ENCODE measurements around the gene BABAM1. TPM values are rescaled to one million over a fixed set of nuclear protein-coding genes. Genes with fewer than 3 reads are reported as not detected.

Gene BABAM1
- total and polyA plus RNA-seq, 9 of the 15 experiments (the other 6 are each of a cell fraction or from before 2014, with no cell fraction given) = 14.7 to 160 (median 113) TPM

DNA sequence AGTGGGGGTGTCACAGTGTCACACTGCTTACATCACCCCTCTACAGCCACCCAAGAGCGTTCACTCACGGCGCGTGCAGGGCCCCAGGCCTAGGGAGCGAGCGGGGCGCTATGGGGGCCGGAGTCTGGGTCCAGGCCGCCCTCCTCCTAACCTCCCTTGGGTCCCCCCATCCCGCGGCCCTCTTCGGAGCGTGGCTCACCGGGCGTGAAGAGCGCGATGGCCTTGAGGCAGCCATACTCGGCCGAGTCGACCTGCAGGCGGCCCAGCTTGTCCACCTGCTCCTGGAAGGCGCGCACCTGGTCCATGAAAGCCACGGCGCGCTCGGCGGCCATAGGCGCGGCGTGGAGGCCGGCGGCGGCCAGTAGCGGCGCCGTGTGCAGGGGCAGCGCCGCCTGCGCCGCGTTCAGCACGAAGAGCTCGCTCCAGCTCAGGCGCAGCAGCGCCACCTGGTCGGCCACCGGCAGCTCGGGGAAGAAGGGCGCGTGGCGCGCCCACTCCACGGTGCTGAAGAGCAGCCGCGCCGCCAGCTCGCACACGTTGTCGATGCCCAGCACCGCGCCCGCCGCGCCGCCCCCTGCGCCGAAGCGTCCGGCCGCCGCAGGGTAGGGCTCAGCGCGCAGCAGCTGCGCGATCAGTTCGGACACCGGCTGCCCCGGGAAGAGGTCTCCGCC, 31.8 kb upstream of the BABAM1 start (continued):
- TF ChIP-seq POLR3G (IDR thresholded peaks at IDR 0.05; ENCODE audit: extremely low read depth, insufficient read length, insufficient replicate concordance) (no peak), CC2D1A (IDR thresholded peaks at IDR 0.05) (no peak), SAP30 (IDR thresholded peaks at IDR 0.05; ENCODE audit: borderline replicate concordance, insufficient read depth, low read depth, low read length, poor library complexity, severe bottlenecking) (peak; percentile 64), ZNF124 (CRISPR knock-in tag; IDR thresholded peaks at IDR 0.05) (0 out of 2 replicates have a peak, but pooled peaks have one; percentile 33), NCOA1 (IDR thresholded peaks at IDR 0.05; ENCODE audit: low read depth) (no peak), NR2C2 (CRISPR knock-in tag; IDR thresholded peaks at IDR 0.05) (no peak), NR2C2 (tag; IDR thresholded peaks at IDR 0.05) (peak; percentile 58; the same call in 1 of the 2 replicates), ESRRA (IDR thresholded peaks at IDR 0.05; ENCODE audit: borderline replicate concordance, low read depth) (0 out of 2 replicates have a peak, but pooled peaks have one; percentile 42), POLR2B (IDR thresholded peaks at IDR 0.05; ENCODE audit: low read depth, partially characterized antibody) (peak; percentile 10), XRCC3 (IDR thresholded peaks at IDR 0.05) (no peak), MAZ (CRISPR knock-in tag; conservative IDR thresholded peaks at IDR 0.05 in 1 of 2, IDR thresholded peaks at IDR 0.05 in 1 of 2) (peak; percentile 59 to 85; a peak in 2 of 4 replicates), BCOR (IDR thresholded peaks at IDR 0.05) (no peak)
- TF ChIP-seq, protein P1, sequence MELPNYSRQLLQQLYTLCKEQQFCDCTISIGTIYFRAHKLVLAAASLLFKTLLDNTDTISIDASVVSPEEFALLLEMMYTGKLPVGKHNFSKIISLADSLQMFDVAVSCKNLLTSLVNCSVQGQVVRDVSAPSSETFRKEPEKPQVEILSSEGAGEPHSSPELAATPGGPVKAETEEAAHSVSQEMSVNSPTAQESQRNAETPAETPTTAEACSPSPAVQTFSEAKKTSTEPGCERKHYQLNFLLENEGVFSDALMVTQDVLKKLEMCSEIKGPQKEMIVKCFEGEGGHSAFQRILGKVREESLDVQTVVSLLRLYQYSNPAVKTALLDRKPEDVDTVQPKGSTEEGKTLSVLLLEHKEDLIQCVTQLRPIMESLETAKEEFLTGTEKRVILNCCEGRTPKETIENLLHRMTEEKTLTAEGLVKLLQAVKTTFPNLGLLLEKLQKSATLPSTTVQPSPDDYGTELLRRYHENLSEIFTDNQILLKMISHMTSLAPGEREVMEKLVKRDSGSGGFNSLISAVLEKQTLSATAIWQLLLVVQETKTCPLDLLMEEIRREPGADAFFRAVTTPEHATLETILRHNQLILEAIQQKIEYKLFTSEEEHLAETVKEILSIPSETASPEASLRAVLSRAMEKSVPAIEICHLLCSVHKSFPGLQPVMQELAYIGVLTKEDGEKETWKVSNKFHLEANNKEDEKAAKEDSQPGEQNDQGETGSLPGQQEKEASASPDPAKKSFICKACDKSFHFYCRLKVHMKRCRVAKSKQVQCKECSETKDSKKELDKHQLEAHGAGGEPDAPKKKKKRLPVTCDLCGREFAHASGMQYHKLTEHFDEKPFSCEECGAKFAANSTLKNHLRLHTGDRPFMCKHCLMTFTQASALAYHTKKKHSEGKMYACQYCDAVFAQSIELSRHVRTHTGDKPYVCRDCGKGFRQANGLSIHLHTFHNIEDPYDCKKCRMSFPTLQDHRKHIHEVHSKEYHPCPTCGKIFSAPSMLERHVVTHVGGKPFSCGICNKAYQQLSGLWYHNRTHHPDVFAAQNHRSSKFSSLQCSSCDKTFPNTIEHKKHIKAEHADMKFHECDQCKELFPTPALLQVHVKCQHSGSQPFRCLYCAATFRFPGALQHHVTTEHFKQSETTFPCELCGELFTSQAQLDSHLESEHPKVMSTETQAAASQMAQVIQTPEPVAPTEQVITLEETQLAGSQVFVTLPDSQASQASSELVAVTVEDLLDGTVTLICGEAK (IDR thresholded peaks at IDR 0.05) = 0 out of 2 replicates have a peak, but pooled peaks have one; percentile 27
- TF ChIP-seq, protein P1 (CRISPR knock-in tag; IDR thresholded peaks at IDR 0.05) = no peak
- TF ChIP-seq, protein P2, sequence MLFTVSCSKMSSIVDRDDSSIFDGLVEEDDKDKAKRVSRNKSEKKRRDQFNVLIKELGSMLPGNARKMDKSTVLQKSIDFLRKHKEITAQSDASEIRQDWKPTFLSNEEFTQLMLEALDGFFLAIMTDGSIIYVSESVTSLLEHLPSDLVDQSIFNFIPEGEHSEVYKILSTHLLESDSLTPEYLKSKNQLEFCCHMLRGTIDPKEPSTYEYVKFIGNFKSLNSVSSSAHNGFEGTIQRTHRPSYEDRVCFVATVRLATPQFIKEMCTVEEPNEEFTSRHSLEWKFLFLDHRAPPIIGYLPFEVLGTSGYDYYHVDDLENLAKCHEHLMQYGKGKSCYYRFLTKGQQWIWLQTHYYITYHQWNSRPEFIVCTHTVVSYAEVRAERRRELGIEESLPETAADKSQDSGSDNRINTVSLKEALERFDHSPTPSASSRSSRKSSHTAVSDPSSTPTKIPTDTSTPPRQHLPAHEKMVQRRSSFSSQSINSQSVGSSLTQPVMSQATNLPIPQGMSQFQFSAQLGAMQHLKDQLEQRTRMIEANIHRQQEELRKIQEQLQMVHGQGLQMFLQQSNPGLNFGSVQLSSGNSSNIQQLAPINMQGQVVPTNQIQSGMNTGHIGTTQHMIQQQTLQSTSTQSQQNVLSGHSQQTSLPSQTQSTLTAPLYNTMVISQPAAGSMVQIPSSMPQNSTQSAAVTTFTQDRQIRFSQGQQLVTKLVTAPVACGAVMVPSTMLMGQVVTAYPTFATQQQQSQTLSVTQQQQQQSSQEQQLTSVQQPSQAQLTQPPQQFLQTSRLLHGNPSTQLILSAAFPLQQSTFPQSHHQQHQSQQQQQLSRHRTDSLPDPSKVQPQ (CRISPR knock-in tag; IDR thresholded peaks at IDR 0.05; ENCODE audit: borderline replicate concordance) = no peak

Measured in K562 (cell line).